IPS-NIHi11 (cell line): ENCODE data around the gene HHATL.
A peak's percentile ranks its signal among the peaks of the same experiment; 100 is the strongest.

Experiments
- DNase-seq: peaks from one replicate; pipeline ENCODE4 v3.0.0; 2012; ENCODE audit warnings: mixed read lengths, low spot score

The HHATL gene, protein sequence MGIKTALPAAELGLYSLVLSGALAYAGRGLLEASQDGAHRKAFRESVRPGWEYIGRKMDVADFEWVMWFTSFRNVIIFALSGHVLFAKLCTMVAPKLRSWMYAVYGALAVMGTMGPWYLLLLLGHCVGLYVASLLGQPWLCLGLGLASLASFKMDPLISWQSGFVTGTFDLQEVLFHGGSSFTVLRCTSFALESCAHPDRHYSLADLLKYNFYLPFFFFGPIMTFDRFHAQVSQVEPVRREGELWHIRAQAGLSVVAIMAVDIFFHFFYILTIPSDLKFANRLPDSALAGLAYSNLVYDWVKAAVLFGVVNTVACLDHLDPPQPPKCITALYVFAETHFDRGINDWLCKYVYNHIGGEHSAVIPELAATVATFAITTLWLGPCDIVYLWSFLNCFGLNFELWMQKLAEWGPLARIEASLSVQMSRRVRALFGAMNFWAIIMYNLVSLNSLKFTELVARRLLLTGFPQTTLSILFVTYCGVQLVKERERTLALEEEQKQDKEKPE

DNA sequence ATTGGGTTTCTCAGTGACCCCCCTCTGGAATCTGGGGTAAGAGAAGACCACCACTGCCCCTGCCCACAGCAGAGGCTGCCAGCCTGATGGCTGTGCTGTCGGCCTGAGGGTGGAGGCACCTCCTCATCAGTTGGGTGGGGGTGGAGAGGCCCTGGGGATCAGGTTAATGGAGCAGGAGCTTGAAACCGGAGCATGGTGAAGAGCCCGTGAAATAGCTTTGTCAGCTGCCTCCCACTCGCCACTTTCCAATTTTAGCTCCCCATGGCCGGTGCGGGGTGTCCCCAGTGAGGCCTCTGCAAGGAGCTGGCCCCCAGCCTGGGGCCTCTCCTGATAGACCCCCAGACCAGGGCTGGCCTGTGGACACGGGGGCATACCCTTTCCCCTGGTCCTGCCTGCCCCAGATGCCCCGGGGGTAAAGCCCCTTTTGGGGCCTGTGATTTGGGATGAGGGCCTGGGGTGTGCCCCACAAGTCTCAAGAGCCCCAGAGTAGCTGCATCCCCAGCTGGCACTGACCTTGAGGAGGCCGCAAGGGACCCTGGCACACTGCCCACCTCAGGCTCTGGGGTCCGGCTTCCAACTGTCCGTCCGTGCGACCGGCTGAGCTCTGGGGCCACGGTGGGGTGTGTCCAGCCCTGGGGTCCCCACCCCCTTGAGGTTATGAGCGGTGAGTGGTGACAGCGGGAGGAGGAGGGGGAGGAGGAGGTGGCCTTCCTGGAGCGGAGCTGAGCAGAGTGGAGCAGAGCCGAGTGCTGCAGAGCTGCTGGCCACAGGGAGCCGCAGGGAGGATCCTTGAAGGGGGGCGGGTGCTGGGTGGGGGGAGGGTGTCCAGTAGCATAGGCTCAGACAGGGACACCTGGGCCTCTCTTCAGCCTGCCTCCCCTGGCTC lies at the start of gene HHATL:
HHATL (minus strand) TSS at position 733 of the 886 bp plus-strand sequence. CDS start 1,972 bp downstream, outside the sequence.
- no peak for DNase-seq

DNA sequence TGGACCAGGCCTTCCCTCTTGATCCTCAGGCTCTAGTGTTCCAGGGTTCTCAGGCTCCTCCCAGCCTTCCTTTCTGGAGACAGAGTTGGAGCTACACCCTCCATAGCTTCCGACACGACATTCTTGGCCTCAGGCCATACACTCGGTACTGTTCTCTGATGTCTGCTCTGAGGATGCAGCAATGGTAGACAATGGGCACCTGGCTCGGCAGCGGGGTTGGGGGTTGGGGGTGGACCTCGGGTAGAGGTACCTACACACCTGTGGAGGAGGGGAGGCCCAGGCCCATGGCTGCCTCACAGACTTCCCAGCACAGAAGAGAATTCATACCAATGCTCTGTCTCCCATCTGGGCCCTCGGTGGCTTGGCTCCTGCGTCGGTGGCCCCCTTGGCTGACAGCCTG lies 49.0 kb upstream of the HHATL start:
- DNase-seq: no peak

DNA sequence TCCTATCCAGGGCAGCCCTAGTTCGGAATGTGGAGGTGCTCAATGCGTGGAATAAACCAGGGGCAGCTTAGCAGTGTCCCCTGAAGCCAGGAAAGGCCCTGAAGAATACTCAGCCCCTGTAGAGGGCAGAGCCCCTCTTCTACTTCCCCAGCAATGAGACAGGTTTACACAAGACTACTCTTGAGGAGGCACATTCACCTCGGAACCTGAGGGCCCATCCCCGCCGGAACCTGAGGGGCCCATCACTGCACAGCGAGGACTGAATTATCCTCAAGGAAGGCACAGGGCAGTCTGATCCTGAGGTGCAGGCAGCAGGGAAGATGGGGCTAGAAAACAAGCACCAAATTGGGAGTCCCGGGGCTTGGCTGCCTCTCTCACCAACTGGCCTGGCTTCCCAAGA lies 48.2 kb upstream of the HHATL start:
- DNase-seq: no peak

DNA sequence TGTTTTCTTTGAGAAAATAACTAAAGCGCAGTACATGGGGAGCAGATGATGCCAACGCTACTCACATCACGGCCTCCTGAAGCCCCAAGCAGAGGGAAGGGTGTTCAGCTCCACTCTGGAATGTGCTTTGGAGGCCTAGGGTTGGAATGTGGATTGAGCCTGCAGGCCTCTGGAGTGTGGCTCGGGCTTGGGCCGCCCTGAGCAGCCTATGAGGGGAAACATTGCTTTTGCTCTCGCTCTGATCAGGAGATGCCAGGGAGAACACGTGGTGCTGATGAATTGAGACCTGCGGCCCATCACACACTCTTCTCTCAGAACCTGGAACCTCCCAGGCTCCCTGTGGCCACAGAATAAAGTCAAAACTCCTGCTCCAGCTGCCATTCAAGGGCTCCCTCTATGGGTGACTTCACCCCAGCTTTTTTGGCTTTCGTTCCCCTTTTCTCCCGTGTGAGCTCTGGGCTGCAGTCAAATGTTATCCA lies 47.2 kb upstream of the HHATL start:
- peak; percentile 67 for DNase-seq

DNA sequence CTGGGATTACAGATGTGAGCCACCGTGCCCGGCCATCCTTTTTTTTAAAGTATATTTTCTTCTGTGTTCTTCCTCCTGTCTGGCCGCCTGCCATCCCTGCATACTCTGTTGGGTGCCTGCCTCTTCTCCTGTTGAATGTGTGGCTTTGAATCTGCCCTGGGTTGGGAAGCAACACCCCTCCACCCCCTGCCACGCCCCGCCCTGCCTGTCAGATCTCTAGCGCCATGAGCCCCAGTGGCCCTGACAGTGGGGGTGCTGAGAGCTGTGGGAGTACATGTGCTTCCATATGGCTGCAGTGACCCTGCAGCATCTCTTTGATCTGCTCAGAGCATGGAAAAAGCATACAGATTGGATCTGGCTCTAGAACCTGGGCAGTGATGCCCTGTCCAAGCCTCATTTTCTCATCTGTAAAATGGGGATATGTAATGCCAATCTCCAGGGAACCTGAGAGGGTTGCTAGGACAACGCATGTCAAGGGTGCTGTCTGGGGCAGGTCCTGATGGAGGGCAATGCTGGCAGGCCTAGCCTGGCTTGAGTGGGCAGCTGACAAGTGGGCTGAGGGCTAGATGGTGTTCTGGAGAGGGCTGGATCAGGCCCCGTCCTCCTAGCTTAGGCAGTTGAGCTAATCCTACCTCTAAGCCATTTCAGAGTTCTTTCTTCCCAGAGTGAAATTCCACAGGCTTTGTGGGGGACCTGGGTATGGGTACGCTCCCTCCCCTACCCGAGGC lies 46.6 kb upstream of the HHATL start:
- no peak for DNase-seq

DNA sequence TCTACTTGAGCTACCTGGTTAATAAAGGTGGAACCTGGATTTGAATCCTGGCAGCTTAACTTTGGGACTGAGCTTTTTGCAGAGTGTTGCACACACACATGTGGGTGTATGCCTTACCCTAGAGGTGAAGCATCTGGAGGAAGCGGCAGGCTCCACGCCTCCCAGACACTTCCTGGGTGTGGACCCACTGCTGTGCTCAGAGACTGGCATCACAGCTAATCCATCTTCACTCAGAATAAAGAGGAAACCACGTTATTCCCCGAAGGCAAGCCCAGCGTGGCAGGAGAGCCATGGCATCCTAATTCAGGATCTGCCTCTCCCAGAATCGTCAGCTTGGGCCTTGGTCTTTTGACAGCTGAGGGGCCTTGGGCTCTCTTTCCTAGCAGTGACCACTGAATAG lies 45.0 kb upstream of the HHATL start:
- DNase-seq: no peak

DNA sequence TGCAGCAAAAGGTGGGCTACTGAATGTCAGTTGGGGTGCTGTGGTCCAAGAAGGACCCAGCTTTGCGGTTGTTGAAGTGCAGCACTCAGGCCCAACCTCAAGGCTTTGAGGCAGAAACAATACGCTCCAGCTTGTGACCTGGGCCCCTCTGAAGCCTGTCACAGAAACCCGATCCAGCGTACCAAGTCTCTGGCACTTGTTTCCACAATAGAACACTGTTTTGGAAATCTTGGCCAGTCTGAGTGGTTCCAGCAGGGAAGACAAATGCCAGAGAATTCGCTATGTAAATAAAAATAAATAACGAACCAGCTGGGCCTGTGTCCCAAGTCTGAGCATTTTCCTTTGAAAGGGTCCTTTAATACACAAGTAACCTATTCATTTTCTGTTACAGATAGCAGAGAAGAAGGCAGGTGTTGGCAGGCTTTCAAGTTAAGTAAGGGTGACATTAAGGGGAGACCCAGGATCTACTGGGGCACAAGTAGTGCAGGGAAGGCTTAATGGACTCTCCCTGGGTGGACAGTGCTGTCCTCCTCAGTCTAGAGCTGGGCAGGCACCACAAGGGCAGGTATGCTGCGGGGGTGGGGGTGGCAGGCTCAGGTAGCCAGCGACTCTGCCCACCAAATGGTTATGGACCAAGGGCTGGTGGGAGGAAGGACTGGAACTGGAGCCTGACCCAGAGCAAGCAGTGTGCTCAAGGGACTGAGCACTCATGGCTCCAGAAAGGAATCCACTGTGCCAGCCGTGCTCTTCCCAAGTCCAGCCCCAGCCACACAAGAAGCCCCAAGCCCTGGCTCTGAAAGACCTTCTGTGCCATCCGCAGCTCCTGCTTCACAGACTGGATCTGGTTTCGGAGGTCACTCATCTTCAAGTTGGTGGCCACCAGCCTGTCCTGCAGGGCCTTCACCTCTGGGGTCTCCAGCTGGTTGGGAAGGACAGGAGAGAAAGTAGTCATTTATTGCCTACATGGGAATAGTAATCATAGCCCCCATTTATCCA lies 44.2 kb upstream of the HHATL start:
- DNase-seq: no peak

DNA sequence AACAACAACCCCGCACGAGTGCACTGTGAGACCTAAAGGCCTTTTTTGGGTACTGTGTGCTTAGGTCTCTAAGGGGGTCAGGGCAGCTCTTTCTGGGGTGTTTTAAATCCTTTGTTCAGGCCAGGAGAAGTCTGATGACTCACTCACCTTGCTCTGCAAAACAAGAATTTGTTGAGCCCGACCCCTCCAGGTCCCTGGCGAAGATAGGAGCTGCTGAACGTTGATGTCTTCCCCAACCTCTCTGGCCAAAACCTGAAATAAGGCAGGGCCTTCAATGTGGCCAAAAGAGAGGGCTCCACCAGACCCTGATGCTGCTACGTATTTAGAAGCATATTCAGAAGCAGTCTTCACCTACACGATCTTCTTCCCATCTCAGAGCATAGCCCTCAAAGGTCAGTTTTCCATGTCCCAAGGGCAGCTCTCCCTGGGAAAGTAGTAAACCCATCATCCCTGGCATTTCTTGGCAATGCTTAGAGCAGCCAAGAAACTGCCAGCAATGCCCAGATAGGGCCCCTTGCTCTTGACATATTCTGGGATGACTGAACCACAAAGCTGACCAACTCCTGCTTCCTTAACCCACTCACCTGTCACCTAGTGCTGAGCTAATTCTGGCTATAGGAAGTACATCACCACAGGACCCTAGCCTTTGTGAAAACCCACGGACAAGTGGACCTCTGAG lies 43.3 kb upstream of the HHATL start:
- DNase-seq: no peak

DNA sequence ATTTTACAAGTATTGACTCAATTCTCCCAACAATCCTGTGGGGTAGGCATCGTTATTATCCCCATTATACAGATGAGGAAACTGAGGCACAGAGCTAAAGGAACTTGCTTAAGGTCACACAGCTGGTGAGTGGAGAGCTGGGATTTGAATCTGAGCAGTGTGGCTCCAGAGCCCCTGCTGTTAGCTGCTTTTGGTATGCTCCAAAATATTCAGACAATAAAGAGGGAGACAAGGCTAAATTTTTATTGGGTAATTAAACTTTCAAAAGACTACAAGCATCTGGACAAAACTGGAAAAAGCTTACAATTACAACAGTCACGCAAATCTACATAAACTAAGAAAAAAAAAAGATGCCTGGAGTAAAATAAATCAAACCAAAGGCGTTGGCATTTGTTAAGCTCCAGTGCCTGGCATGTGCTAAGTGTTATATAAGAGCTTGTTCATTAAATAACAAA lies 42.7 kb upstream of the HHATL start:
- DNase-seq: no peak

DNA sequence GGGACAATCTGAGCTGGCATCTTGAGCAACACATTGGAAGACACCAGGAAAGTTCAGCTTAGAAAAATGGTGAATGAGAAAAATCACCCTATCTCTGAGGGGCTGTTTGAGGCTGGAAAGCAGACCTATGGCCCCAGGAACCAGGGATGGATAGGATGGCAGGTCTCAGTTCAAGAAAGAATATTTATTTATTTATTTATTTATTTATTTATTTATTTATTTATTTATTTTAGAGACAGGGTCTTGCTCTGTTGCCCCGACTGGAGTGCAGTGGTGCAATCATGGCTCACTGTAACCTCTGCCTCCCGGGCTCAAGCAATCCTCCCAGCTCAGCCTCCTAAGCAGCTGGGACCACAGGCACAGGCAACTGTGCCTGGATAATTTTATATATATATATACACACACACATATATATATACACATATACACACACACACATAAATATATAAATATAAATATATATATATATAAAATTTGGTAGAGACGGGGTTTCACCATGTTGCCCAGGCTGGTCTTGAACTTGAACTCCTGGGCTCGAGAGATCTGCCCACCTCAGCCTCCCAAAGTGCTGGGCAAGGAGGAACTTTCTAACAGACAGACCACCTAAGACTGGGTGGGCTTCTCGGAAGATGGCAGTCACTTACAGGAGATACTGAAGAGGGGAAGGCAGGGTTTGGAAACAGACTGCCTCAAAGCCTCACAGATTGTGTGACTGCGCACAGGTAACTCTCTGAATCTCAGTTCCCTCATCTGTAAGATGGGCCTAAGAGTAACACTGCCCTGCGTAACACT lies 40.8 kb upstream of the HHATL start:
- DNase-seq: no peak

DNA sequence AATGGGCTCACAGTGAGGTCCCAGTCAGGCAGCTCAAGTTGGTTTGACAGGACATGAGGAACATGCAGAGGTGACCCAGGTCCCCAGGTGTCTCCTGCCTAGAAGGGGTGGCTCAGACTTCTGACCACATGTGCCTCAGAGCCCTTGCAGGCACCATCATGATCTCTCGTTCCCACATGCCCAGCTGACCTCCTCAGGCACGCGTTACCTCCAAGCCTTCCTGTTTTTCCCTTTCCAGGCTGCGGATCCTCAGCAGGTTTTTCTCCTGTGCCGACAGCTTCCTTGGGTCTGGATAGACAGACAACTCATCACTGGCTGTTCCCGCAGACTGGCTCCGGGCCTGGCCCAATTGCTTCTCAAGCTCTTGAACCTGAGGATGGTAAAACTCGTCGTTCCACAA lies 40.1 kb upstream of the HHATL start:
- DNase-seq: no peak

DNA sequence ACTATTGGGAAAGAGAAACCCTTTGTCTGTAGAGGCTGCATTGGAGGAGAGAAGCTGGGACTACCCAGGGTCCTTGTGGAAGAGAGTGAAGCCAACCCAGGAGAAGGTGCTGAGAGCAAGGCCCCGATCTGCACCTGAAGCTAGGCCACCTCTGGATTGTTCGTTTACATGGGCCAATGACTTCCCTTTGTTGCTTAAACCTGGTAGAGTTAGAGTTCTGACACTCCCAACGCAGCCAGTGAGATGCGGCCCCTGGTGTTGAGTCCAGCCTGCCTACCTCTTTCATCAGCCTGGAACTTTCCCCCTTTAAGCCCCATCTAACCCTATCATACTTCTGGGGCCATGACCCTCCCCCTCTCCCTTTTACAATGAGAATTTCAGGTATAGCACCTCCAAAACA lies 39.7 kb upstream of the HHATL start:
- DNase-seq: no peak

DNA sequence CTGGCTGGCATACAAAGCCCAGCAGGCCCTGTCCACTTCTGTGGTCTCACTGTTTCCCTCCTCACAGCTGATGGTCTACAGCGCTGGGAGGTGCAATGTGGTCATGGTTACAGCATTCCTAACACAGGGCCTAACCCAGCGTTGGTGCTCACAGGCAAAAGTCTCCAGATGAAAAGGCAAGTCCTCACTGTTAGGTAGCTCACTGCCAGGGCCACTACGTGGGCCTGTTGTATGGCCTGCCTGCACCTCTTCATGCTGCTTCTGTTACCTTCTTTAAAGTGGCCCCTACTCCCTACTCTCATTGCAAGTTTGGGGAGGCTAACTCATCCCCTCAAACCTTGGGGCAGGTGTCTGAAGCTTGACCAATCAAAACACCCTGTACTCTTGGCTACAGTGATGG lies 39.2 kb upstream of the HHATL start:
- no peak for DNase-seq

DNA sequence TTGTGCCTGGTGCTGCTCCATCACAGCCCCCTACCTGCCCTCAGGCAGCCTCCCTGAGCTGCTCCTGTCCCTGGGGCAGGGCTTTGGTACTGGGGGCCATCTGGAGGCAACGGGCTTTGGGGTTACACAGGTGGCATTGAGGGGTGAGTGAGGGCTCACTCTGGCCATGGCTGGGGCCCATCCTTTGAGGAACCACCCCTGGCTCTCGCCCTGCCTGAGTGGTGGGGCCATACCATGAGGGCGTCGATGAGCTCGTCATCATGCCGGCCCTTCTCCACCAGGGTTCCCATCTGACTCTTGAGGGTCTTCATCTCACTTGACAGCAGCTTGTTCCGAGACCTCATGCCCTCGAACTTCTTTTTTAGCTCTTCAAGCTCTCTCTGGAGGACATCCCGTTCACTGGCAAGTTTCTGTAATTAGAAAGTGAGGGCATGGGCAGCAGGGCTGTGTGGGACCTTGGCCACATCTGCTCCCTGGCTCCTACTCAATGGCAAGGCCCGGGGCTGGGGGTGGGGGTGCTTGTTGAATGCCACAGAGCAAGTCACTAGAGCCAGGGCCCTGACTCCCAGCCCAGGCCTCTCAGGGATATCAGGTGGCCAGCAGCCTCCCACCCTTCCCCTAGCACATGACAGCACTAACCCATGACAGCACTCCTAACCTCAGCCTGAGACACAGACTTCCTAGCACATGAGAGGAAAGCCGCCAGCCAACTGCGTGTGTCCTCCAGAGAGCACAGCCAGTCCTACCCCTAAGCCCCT lies 37.0 kb upstream of the HHATL start:
- no peak for DNase-seq

DNA sequence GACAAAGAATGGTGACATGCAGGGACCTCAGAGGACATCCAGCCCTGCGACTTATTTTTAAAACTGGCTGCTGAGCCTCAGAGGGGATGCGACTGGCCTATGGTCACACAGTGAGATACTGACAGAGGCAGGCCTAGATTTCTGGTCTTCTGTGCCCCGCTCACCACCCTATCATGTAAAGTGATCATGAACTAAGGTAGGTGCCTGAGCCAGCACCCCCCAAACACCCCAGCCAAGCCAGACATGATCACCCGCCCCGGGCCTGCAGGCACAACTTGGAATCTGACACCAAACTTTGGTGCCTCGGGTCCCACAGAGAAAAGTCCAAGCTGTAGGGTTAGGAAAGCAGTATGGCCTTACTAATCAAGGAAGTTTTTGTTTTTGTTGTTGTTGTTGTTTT lies 33.9 kb upstream of the HHATL start:
- DNase-seq: no peak

DNA sequence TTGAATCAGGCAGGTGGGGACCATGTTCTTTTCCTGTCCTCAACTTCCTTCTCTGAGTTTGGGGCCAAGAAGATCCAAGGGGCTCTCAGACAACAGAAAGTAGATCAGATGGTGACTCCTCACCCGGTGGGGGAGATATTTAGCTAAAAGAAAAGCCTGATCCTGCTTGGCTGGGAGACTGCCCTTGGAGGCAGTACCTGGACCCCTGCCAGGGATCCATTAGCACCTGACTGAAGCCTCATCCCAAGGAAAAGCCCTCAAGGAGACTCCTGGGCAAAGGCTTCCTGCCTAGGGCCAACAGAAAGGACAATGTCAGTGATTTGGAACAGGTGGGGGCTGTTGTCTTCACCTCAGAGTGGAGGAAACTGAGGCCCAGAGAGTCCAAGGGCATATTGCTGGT lies 33.5 kb upstream of the HHATL start:
- no peak for DNase-seq

DNA sequence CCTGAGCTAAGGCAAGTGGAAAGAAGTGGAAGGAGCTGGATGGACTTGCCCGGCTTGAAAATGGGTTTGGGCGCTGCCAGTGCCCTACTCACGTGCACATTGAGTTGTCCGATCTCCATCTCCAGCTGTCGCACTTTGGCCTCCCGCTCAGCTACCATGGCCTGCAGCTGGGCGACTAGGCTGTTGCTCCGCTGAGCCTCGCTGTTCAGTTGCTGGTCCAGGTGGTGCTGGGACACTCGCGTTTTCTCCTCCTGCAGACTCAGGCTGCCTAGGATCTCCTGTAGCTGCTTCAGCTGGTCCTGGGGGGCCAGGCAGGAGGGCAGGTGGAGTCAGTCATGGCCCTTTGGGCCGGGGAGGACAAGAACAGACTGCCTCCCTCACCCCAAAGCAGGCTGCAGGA lies 33.0 kb upstream of the HHATL start:
- no peak for DNase-seq

DNA sequence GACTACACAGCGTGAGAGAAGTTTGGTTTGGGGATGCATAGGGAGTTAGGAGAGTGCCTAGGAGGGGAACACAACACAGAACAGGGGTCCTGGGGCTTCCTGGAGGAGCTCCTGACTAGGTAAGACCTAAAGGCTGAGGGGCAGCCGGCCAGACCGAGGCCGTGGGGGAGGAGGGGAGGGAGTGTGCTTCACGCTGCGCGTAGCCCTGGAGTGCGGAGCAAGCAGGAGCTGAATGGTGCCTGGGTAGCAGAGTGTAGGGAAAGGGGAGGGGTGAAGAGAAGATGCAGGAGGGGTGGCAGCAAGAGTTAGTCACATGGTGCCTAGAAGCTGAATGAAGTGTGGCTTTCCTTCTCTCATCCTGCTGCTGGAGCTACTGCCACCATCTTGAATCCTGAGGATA lies 32.4 kb upstream of the HHATL start:
- no peak for DNase-seq
